ENCODE data around the gene RTL10.

RTL10 gene

GRCh38 chr22:19827341-19828034 is 27.2 kb downstream of the RTL10 start:
- no peak for DNase-seq
- H3K27me3 ChIP-seq (replicated peaks): no peaks in the 10 kb centered on the region
- in situ Hi-C loops (cut with HindIII; ENCODE audit: low pct_ligation_motif_present, low sequenced_read_pairs): no loop called here
- TF ChIP-seq CTCF (IDR thresholded peaks at IDR 0.05; ENCODE audit: low read depth, low read length, missing control alignments): no peak
- no peak overlapping the region for H3K27ac ChIP-seq
- no peak overlapping the region for H3K4me3 ChIP-seq (ENCODE audit: low read depth, low read length)
- no peaks in the 10 kb centered on the region for H3K36me3 ChIP-seq (replicated peaks)

GRCh38 chr22:19826619-19826950 is 28.1 kb downstream of the RTL10 start:
- H3K4me3 ChIP-seq (ENCODE audit: low read depth, low read length): no peak overlapping the region
- in situ Hi-C loops (cut with HindIII; ENCODE audit: low pct_ligation_motif_present, low sequenced_read_pairs): no loop called here
- H3K27me3 ChIP-seq (replicated peaks): no peaks in the 10 kb centered on the region
- no peaks in the 10 kb centered on the region for H3K36me3 ChIP-seq (replicated peaks)
- H3K27ac ChIP-seq: no peak overlapping the region
- no peak for DNase-seq
- no peak for TF ChIP-seq CTCF (IDR thresholded peaks at IDR 0.05; ENCODE audit: low read depth, low read length, missing control alignments)

GRCh38 chr22:19825904-19826618 is 28.6 kb downstream of the RTL10 start:
- DNase-seq: no peak
- H3K36me3 ChIP-seq (replicated peaks): no peaks in the 10 kb centered on the region
- no peaks in the 10 kb centered on the region for H3K27me3 ChIP-seq (replicated peaks)
- no peak overlapping the region for H3K27ac ChIP-seq
- no peak for TF ChIP-seq CTCF (IDR thresholded peaks at IDR 0.05; ENCODE audit: low read depth, low read length, missing control alignments)
- in situ Hi-C loops (cut with HindIII; ENCODE audit: low pct_ligation_motif_present, low sequenced_read_pairs): no loop called here
- H3K4me3 ChIP-seq (ENCODE audit: low read depth, low read length): no peak overlapping the region

GRCh38 chr22:19824926-19825339 is 29.7 kb downstream of the RTL10 start:
- Histone ChIP-seq H3K36me3 (replicated peaks) (no peaks in the 10 kb centered on the region), H3K27me3 (replicated peaks) (no peaks in the 10 kb centered on the region), H3K27ac (no peak overlapping the region), H3K4me3 (ENCODE audit: low read depth, low read length) (no peak overlapping the region)
- TF ChIP-seq CTCF (IDR thresholded peaks at IDR 0.05; ENCODE audit: low read depth, low read length, missing control alignments): no peak
- in situ Hi-C loops (cut with HindIII; ENCODE audit: low pct_ligation_motif_present, low sequenced_read_pairs): no loop called here
- no peak for DNase-seq

- DNase-seq: no peak
- no peaks in the 10 kb centered on the region for H3K36me3 ChIP-seq (replicated peaks)
- H3K4me3 ChIP-seq (ENCODE audit: low read depth, low read length): no peak overlapping the region
- H3K27me3 ChIP-seq (replicated peaks): no peaks in the 10 kb centered on the region
- H3K27ac ChIP-seq: no peak overlapping the region
- TF ChIP-seq CTCF (IDR thresholded peaks at IDR 0.05; ENCODE audit: low read depth, low read length, missing control alignments): no peak
- in situ Hi-C loops (cut with HindIII; ENCODE audit: low pct_ligation_motif_present, low sequenced_read_pairs): no loop called here
Observed at GRCh38 chr22:19824212-19824925, 30.3 kb downstream of the RTL10 start.

Data from brain microvascular endothelial cell (primary cell).